ENCODE data around the gene PCGF6.
A peak's percentile ranks its signal among the peaks of the same experiment; 100 is the strongest.

Gene PCGF6

DNA sequence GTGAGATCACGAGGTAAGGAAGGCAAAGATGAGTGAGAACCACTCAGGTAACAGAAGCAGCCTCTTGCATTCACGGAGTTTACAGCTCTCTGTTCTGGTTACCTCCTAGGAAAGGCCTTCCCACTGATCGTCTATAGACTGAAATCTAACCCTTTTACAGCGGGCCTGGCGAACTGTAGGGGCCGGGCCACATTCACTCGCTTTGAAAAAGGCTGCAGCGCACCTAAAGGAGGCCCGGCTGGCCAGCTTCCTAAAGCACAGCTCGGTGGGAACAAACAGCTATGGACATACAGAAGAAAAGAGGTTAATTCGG is 44.8 kb upstream of the PCGF6 start:
- DNase-seq (ENCODE audit: low spot score) (no peak), ATAC-seq (ENCODE audit: low read depth) (no peak)
- Histone ChIP-seq H3K27me3 (ENCODE audit: insufficient read depth, poor library complexity, severe bottlenecking) (no peaks in the 10 kb centered on the region), H3K4me3 (ENCODE audit: severe bottlenecking) (peak overlapping the region; percentile 85), H3K4me1 (ENCODE audit: insufficient read depth, poor library complexity, severe bottlenecking) (peaks cover 28% of the 10 kb centered on the region), H3K27ac (ENCODE audit: poor library complexity, severe bottlenecking) (peak overlapping the region; percentile 42), H3K36me3 (ENCODE audit: low read depth) (peaks cover 76% of the 10 kb centered on the region), H3K9me3 (ENCODE audit: severe bottlenecking) (no peaks in the 10 kb centered on the region)
- TF ChIP-seq, protein P1, sequence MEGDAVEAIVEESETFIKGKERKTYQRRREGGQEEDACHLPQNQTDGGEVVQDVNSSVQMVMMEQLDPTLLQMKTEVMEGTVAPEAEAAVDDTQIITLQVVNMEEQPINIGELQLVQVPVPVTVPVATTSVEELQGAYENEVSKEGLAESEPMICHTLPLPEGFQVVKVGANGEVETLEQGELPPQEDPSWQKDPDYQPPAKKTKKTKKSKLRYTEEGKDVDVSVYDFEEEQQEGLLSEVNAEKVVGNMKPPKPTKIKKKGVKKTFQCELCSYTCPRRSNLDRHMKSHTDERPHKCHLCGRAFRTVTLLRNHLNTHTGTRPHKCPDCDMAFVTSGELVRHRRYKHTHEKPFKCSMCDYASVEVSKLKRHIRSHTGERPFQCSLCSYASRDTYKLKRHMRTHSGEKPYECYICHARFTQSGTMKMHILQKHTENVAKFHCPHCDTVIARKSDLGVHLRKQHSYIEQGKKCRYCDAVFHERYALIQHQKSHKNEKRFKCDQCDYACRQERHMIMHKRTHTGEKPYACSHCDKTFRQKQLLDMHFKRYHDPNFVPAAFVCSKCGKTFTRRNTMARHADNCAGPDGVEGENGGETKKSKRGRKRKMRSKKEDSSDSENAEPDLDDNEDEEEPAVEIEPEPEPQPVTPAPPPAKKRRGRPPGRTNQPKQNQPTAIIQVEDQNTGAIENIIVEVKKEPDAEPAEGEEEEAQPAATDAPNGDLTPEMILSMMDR (IDR thresholded peaks at IDR 0.05; ENCODE audit: poor library complexity, severe bottlenecking) = no peak

DNA sequence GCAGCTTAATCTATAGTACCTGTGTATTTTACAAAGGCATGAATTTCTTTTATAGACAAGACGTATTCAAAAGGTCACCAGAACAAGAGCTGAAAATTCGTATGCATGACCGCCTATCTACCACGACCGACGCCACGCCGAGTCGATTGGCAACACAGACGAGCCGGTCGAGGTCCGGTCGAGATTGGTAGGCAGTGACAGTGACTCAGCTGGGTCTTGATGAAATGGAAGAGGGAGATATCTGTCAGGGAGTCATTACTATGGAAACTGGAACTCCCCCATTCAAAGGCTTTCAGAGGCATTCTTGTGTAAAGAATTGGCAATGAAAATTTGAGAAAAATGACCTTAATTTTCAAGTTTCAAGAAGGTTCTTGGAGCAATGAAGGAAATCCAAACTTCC is 43.2 kb upstream of the PCGF6 start:
- H3K27ac ChIP-seq (ENCODE audit: poor library complexity, severe bottlenecking) = no peak overlapping the region
- no peak overlapping the region for H3K4me3 ChIP-seq (ENCODE audit: severe bottlenecking)
- no peak for DNase-seq (ENCODE audit: low spot score)
- ATAC-seq (ENCODE audit: low read depth) = no peak
- peaks cover 28% of the 10 kb centered on the region for H3K4me1 ChIP-seq (ENCODE audit: insufficient read depth, poor library complexity, severe bottlenecking)
- no peaks in the 10 kb centered on the region for H3K27me3 ChIP-seq (ENCODE audit: insufficient read depth, poor library complexity, severe bottlenecking)
- H3K9me3 ChIP-seq (ENCODE audit: severe bottlenecking) = no peaks in the 10 kb centered on the region
- TF ChIP-seq, protein P1 (IDR thresholded peaks at IDR 0.05; ENCODE audit: poor library complexity, severe bottlenecking) = no peak
- H3K36me3 ChIP-seq (ENCODE audit: low read depth) = peaks cover 78% of the 10 kb centered on the region

DNA sequence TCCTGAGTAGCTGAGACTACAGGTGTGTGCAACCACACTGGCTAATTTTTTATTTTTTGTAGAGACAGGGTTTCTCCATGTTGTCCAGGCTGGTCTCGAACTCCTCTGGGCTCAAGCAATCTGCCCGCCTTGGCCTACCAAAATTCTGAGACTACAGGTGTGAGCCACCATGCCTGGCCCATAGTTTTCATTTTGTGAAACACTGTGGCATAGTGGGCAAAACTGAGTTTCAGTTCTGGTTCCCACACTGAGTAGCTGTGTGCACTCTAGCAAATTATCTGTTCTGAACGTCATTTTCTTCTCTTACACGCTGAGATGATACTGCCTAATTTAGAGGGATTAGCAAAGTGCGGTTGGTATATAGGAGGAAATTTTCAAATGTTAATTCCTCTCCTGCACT is 31.8 kb upstream of the PCGF6 start:
- TF ChIP-seq, protein P1 (IDR thresholded peaks at IDR 0.05; ENCODE audit: poor library complexity, severe bottlenecking) = no peak
- H3K9me3 ChIP-seq (ENCODE audit: severe bottlenecking) = no peaks in the 10 kb centered on the region
- H3K4me1 ChIP-seq (ENCODE audit: insufficient read depth, poor library complexity, severe bottlenecking) = no peaks in the 10 kb centered on the region
- no peak for ATAC-seq (ENCODE audit: low read depth)
- no peak for DNase-seq (ENCODE audit: low spot score)
- H3K27ac ChIP-seq (ENCODE audit: poor library complexity, severe bottlenecking) = no peak overlapping the region
- peaks cover 51% of the 10 kb centered on the region for H3K36me3 ChIP-seq (ENCODE audit: low read depth)
- no peak overlapping the region for H3K4me3 ChIP-seq (ENCODE audit: severe bottlenecking)
- H3K27me3 ChIP-seq (ENCODE audit: insufficient read depth, poor library complexity, severe bottlenecking) = no peaks in the 10 kb centered on the region

DNA sequence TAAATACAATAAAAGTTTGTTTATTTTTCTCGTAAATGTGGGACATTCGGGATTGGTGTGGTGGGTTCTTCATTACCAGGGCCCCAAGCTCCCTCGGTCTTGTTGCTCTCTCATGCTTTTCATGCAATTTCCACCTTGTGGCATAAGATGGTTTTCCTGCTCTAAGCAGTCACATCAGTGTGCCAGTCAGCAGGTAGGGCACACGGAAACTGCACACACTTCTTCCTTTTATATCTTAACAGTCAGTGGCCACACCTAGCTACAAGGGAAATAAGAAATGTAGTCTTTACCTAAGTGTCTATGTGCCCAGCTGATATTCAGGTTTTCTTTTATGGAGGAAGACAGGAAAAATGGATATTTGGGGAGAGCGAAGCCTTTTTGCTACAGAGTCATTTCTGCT is 23.3 kb upstream of the PCGF6 start:
- DNase-seq (ENCODE audit: low spot score) (no peak), ATAC-seq (ENCODE audit: low read depth) (no peak)
- no peaks in the 10 kb centered on the region for H3K27me3 ChIP-seq (ENCODE audit: insufficient read depth, poor library complexity, severe bottlenecking)
- H3K36me3 ChIP-seq (ENCODE audit: low read depth) = peaks cover 40% of the 10 kb centered on the region
- no peak overlapping the region for H3K4me3 ChIP-seq (ENCODE audit: severe bottlenecking)
- peaks cover 5% of the 10 kb centered on the region for H3K4me1 ChIP-seq (ENCODE audit: insufficient read depth, poor library complexity, severe bottlenecking)
- no peak overlapping the region for H3K27ac ChIP-seq (ENCODE audit: poor library complexity, severe bottlenecking)
- H3K9me3 ChIP-seq (ENCODE audit: severe bottlenecking) = no peaks in the 10 kb centered on the region
- TF ChIP-seq, protein P1 (IDR thresholded peaks at IDR 0.05; ENCODE audit: poor library complexity, severe bottlenecking) = no peak

DNA sequence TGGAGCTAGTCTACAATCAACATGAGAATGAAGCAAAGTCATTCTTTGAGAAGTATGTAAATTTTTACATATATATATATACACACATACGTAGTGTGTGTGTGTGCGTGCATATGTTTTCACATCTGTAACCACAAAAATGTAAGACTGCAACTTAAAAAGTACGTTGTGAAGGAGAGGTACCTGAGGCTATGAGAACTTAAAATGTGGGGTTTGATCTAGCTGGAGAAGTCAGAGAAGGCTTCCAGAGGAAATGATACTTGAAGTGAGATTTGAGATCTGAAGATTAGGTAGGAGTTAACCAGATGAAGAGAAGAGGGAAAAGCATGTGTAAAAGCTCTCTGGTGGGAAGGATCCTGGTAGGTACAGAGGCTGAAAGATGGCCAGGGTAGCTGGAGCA is 22.6 kb upstream of the PCGF6 start:
- Histone ChIP-seq H3K4me1 (ENCODE audit: insufficient read depth, poor library complexity, severe bottlenecking) (peaks cover 8% of the 10 kb centered on the region), H3K27me3 (ENCODE audit: insufficient read depth, poor library complexity, severe bottlenecking) (no peaks in the 10 kb centered on the region), H3K36me3 (ENCODE audit: low read depth) (peaks cover 40% of the 10 kb centered on the region), H3K4me3 (ENCODE audit: severe bottlenecking) (no peak overlapping the region), H3K9me3 (ENCODE audit: severe bottlenecking) (no peaks in the 10 kb centered on the region), H3K27ac (ENCODE audit: poor library complexity, severe bottlenecking) (no peak overlapping the region)
- DNase-seq (ENCODE audit: low spot score) = no peak
- no peak for ATAC-seq (ENCODE audit: low read depth)
- TF ChIP-seq, protein P1 (IDR thresholded peaks at IDR 0.05; ENCODE audit: poor library complexity, severe bottlenecking) = no peak

Measured in RWPE2 (cell line).